Measurements from ENCODE around the gene TPK1.

GRCh38 chr7:144830811-144831210, 5.0 kb downstream of the TPK1 start:
- TF ChIP-seq CTCF (IDR thresholded peaks at IDR 0.05) (no peak), POLR2A (IDR thresholded peaks at IDR 0.05) (no peak)
